ENCODE measurements around the gene C10orf95. TPM values are rescaled to one million over a fixed set of nuclear protein-coding genes. Genes with fewer than 3 reads are reported as not detected.

Gene C10orf95
- polyA plus RNA-seq, 4 donors = 0.37 to 2.3 (median 1.0) TPM; not detected in 1

DNA sequence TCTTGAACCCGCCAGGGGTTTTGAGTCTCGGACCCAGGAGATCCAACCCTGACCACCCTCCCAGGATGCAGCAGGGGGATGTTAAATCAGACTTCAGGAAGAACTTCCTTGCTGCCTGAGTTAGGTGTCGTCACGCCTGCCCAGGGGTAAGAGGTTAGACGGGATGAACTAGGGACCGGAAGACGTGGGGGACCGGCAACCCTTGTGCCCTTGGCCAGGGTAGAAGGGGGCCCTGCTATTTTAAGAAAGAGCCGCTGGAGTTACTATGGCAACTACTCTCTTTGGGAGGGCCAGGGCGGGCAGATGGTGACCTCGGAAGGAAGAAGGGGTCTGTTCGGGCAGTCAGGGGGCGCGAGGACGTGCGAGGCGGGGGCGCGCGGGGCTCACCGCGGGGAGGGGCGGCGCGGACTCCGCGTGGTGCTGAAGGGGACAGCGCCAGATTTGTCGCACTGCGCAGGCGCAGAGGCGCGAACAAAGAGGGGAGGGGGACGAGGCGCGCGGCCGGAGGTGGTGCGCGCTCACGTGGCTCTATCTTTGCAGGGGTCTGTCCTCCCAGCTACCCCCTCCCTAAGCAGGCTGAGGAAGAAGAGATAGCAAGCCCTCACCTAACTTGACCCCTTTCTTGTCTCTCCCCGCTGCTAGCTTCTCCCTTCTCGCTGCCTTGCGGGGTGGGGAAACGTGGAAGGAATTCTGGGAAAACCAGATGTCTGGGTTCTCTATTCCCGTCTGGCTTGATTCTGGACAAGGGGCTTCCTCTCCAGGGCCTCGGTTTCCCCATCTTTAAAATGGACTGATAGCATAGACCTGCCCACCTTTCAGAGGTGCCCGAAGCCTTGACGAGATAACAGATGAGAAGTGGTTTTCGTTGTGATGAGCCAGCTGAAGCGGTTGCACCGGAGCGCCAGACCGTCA, 31.8 kb downstream of the C10orf95 start:
- DNase-seq (ENCODE audit: low read depth in 4 of 4, low spot score in 3 of 4) = no peak

DNA sequence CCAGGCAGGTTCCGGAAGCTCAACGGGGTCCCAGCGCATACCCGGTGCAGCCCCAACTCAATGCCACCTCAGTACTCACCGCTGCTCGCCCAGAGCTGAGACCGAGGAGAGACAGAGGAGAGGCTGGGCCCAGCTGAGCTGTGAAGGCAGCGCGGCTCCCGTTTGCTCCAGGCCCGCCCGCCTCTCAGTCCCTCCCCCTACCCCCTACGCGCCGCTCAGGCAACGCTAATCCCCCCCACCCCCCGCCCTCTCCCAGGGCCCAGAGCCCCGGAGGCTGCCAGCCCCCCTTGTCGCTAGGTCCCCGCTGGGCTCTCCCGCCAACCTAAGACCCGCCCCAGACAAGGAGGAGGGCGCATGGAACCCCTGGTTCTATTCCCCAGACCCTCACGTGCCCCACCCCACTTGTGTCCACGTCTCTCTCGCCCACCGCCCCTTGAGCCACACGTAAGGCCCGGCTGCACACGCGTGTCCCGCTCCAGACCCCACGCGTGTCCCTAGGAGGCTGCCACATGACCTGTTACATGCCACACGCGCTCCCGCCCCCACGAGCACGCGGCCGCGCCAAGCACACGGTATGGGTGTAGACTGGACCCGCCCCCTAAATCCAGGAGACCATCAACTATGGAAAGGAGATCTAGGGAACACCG, 32.6 kb downstream of the C10orf95 start, which contains the start of gene PSD:
Gene PSD, minus strand, starts transcription at position 164 of the 647 bp plus-strand sequence. CDS start 1,747 bp downstream, outside the sequence.
- no peak for DNase-seq (ENCODE audit: low read depth in 4 of 4, low spot score in 3 of 4)

DNA sequence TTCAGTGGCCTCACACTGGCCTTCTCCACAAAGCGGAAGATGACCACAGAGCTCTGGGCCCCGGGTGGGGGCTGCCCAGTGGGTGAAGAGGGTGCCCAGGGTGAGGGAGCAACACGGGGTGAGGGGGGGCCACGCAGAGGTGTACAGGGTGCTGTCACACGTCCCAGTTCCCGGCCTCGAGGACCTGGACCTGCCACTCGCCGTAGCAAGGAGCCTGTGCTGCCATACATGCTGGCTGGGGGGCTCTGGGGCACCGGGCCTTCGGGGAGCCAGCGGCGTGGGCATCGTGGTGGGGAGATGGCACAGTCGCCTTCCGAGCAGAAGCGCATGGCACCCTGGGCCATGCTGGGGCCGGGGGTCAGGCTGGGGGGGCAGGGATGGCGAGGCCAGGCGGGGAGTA, 34.6 kb downstream of the C10orf95 start:
- DNase-seq (ENCODE audit: low read depth in 4 of 4, low spot score in 3 of 4) = no peak

DNA sequence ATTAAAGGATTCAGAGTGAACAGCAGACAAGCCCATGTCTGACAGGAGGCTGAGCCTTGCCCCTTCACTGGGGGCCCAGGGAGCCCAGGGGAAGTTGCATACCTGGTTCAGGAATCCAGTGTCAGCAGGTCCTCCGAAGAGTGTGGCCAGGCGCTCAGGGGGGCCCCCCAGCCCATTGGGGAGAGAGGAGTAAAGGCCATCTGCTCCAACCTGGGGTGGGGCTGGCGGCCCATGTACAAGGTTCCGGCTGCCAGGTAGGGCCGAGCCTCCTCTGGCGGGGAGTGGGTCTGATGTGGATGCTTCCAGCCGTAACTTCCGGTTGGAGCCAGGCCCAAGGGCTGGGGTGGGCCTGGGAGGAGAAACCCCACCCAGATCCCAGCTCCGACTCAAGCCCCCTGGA, 35.1 kb downstream of the C10orf95 start:
- no peak for DNase-seq (ENCODE audit: low read depth in 4 of 4, low spot score in 3 of 4)

DNA sequence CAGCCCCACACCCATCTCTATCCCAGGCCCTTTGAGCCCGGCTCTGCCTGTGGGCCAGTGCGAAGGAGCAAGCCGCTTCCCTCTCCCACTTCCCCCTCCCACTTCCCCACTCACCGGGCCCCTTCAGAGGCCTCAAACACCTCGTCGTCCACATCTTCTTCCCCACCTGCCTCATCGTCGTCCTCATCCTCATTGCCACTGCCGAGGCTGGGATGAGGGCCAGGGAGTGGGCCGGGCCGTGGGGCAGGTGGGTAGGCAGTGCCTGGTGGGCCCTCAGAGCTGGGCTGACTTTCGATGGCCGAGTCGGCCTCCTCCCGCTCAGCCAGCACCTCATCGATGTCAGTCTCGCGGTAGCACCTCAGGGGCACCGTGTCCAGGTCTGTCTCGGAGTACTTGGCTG, 36.6 kb downstream of the C10orf95 start:
- no peak for DNase-seq (ENCODE audit: low read depth in 4 of 4, low spot score in 3 of 4)

DNA sequence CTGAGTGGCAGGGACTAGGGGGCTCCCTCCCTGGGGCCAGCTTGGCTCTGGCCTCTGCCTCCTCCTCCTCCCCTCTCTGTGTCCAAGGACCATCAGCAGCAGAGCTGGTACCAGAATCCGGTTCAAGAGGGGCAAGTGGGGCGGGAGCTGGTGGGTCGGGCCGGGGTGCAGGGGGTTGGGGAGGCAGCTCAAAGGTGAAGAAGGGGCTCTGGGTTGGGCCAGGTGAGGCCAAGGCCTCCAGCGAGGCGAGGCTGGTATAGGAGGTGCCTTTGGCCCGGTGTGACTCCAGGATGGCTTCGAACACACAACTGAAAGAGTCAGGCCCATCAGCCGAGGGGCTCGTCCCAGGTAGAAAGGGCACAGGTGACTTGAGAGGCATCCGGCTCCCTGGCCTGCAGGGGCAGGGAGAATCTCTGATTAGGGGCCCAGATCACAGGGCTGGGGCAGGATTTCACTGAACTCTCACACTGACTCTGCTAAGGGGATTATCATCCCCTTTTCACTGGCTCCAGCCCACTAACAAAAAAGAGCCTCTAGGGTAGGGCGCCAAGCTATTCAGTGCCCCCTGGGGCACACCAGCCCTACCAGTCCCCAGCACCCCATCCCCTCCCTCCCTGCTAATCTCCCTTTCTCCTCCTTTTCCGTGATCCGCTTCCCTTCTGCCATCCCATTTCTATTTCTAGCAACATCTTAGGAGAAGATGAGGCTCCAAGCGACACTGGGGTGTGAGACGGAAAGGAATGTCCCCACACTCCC, 37.4 kb downstream of the C10orf95 start:
- DNase-seq (ENCODE audit: low read depth in 4 of 4, low spot score in 3 of 4) = no peak

DNA sequence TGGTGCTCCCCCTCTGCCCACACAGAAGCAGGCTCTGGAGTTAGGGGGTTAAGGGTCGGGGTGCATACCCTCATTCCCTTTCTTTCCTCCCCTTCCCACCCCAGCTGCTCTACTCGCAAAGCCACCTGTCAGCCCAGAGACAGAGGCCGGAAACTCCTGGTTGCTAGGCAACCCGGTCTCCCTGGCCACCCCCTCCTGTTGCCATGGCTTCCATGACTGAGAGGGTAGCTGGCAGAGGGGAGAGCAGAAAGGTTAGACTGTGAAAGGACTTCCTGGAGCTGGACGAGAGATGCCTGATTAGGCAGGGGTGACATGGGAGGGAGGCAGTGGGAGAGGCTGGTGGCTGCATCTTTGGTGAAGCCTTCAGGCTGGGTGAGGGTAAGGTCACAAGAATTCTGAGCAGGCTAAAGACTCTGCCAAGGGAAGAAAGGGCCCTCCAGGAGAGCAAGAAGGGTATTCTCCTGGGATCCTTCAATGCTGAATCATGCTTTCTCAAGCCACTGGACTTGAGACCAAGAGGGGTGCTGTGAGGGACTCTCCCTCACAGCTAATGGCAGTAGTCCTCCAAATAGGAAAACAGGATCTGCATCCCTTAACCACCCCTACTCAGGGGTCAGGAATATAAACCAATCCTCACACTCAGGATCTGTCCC, 38.2 kb downstream of the C10orf95 start:
- DNase-seq (ENCODE audit: low read depth in 4 of 4, low spot score in 3 of 4) = no peak

DNA sequence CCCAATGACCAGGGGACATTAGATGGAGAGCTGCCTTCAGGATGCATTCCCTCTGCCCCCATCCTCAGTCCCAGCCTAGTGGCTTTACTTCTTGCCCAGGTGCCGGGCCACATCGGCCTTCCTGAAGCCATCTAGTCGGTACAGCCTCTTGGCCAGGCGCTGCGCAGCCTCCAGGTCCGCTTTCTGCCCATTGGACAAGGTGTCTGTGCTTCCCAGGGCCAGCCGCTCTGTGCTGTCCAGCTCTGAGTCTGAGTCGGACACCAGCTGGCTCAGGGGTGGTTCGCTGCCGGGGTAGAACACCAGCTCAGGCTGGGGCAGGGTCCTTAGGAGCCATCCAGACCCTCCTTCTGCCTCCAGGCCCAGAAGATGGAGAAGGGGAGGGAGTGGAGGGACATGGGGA, 39.0 kb downstream of the C10orf95 start:
- DNase-seq (ENCODE audit: low read depth in 4 of 4, low spot score in 3 of 4) = no peak

DNA sequence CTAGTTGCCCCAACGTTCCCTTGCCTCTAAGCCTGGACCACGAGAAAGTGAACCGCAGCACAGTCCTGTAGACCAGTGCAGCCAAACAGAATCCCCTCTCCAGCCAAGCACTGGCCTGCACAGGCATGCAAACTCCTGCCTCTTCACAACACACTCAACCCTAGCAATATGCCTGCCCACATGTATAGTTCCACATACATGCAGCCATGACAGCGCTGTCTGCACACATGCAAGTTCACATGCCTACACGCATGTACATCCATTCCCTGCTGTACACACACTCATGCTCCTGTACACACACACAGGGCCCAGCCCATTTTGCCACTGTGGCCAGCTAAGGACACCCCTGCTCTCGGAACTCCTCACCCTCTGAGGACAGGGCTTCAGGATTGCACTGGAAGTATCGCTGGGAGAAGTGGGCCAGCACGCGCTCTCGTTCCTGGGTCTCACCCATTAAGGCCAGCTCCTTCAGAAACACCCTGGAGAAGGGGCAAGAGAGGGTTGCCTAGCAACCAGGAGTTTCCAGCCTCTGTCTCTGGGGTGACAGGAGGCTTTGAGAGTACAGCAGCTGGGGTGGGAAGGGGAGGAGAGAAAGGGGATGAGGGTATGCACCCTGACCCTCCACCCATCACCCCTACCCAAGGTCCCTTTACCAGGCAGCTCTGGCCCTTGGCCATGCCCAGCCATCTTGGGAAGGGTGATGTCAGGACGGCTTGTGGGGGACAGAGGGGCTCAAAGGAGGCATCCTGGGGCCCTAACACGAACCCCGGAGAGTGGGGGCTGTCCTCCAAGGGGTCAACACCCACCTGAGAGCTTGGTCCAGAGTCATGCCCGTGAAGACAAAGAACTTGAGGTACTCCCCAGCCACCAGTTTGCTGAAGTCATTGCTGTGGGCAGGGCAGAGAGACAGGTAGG, 39.7 kb downstream of the C10orf95 start:
- DNase-seq (ENCODE audit: low read depth in 4 of 4, low spot score in 3 of 4) = no peak

DNA sequence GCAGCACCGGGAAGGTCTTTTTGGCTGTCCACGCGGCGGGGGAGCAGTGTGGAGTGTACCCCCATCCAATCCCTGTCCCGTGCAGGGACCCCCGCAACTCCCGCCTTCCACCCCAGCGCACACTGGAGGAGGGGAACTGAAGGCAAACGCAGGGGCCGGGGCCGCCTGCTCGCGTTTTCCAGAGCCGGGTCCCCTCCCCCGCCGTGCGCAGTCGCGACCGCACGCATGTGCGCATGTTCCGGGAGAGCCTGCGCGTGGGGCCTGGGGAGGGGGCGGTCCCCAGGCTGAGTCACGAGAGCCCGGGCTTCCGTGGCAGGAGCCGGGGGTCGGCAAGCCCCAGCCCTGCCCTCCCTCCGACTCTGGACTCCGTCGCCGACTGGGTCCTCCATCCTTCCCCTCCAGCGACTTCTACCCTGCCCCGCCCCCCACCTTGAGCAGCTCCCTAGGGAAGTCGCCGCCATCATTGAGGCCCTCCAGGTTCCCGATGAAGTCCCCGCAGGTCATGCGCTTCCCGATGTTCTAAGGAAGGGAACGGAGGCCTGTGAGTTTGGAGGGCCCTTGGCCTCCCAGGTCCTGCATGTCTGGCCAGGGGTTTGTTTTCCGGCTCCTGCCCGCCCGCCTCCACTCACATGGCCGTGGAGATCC, 40.8 kb downstream of the C10orf95 start:
- no peak for DNase-seq (ENCODE audit: low read depth in 4 of 4, low spot score in 3 of 4)

DNA sequence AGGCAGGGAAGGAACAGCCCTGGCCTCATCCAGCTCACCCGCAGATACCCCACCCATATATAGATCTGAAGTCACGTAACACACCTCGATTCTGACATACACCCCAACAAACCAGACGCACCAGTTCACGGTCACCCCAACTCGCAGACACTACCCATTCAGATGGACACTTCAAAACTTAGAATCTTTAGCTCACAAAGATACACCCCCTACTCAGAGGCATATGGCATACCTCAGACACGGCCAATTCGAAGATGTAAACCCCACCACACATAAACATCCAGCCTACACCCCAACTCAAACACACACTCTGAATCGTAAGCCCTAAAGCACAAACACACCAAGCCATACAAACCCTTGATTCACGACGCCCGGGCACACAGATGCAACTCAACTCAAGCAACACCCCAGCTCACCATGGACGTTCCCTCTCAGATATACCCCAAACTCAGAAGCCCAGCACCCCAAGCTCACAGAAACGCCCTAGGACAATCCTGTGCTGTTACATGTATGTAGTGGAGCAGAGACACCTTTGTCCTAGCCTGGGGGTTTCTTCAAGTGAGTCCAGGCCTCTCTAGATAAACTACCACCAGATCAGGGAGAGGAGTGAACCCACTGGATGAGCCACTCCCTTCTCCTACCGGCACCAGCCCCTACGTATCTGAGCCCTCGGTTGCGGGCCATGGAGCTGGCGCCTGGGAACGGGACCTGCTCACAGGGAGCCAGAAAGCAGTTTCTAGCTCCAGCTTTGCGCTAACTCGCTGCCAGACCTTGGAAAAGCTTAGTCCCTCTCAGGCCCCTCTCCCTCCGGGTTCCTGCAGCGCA, 41.5 kb downstream of the C10orf95 start:
- no peak for DNase-seq (ENCODE audit: low read depth in 4 of 4, low spot score in 3 of 4)

DNA sequence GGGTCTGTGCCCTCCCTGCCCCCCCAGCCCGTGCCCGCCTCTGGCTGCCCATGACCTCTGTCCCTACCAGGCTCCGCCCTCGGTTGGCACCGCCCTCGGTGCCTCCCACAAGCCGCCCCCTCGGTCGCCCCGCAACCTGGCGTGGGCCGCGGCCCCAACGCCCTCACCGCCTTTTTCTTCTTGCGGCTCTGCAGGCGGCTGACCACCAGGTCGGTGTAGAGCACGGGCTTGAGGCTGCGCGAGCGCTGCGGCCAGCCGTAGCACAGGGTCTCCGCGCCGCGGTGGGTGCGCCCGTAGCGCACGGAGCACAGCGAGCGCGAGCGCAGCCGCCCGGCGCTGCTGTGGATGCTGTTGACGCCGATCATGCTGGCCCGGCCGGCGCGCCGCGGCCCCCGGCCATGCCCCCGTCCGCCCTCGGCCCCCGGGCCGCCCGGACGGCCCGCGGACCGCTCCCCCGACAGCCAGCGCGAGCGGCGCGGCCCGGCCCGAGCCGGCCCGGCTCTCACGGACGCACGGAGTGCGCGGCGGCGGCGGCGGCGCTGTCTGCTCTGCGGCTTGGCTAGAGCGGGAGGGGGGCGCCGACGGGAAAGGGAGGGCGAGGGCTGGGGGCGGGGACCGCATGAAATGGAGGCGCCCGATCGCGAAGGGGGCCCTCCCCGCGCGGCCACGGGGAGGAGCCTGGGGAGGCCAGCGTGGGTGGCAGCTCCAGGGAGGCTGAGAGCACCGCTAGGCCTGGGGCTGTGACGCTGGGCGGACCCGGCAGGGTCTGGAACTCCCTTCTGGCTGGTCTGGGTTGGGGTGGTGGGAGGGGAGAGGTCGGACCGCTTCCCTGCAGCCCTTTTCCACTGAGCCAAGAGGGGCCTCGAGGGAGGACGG, 42.4 kb downstream of the C10orf95 start:
- DNase-seq (ENCODE audit: low read depth in 4 of 4, low spot score in 3 of 4) = no peak

DNA sequence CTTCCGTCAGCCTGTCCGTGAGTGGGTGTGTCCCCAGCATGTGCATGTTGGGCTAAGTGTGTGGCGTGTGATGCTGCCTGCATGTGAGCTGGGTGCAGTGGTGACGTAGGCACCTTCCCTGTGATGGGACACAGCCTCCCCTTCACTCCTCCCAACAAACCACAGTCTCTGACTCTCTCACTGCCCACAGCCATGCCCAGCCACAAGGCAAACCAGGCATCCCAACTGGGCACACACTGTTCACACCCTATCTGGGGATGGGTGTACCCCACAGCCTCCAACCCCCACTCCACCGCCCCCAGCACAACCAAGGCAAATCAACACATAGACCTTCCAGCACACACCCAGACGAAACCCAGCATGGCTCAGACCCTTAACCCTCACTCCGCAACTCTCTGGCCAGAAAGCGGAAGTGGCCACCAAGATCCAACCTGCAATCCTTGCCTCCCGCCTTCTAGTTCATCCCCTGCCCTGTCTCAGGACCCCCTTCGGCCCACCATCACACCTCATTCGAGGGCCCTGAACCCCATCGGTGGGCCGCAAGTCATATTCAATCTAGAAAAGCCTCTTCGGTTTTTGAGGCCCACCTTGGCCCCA, 43.1 kb downstream of the C10orf95 start:
- DNase-seq (ENCODE audit: low read depth in 4 of 4, low spot score in 3 of 4) = no peak

DNA sequence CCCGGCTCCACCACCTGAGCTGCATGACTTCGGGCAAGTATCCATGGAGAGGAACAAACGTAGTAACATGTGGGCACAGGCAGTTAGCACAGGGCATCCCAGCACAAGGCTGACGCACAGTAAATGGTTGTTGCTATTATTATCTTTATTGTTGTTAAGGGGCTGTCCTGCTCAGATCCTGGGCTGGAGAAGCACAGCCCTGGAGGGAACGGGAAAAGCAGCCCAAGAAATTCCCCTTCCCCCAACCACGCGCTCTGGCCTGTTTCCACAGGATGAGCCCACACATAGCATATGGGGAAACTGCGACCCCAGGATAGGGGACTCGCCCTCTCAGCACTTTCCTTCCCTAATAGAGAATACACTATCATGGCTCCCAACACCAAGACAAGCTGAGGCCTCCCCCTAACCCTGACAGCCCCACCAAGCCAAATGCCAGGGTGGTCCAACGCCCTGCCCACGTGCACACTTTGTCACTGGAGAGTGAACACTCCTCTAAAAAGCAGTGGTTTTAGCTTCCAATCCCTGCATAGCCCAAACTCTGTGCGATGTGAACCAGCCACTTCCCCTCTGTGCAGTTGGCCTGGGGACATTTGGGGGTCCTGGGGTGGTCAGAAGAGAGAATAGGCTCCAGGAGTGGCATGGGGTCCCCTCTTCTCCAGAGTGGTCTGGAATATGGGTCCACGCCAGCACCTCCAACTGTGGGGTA, 43.8 kb downstream of the C10orf95 start:
- DNase-seq (ENCODE audit: low read depth in 4 of 4, low spot score in 3 of 4) = no peak

DNA sequence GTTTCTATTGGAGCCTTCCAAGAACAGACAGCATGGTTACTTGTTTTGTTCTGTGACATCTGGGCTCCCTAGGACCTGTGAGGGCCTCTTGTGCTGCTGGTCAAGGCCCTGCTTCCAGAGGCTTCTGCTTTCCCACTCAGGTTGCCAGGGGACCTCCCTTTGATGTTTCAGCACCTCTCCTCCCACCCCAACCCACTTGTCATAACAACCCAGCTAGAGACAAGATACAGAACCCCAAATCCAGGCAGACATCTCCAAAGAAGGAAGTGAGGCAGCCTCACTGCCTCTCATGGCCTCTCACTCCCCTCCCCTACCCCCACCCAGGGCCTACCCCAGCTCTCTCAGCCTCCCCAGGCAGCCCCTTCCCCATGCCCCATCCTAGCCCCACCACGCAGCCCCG, 44.5 kb downstream of the C10orf95 start:
- no peak for DNase-seq (ENCODE audit: low read depth in 4 of 4, low spot score in 3 of 4)

DNA sequence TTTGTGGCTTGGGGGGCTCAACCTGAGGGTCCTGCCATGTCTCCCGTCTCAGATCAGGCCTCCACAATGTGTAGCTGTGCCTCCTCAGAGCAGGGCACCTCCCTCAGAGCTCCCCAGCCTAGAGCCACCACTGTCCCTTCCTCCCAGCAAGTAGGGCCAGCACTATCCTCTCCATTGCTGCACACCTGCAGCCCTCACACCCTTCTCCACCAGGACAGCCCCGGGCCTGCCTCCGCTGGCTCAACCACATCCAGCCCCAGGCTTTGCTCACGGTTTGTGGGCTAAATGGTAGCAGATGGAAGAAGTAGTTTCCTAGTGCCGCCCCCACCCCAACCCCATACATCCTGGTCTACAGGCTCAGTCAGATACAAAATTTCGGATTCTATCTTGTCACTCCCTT, 45.7 kb downstream of the C10orf95 start:
- no peak for DNase-seq (ENCODE audit: low read depth in 4 of 4, low spot score in 3 of 4)

All from left renal pelvis (tissue), 4 donors.